GM18858 (cell line): Measurements from ENCODE around the gene TNFAIP8.

Experiments
- ATAC-seq: cut with Tn5 transposase; IDR thresholded peaks from one replicate; pipeline ENCODE4 v1.9.1; 2021; ENCODE audit not compliant: unreplicated experiment

The TNFAIP8 gene

GRCh38 chr5:119355685-119356611 is at the start of gene TNFAIP8:
TNFAIP8 (plus strand) TSS chr5:119356019; CDS start chr5:119356091, 72 bp downstream.
- peak; percentile 23 for ATAC-seq

- no peak for ATAC-seq
Observed at GRCh38 chr5:119307170-119307569, 48.6 kb upstream of the TNFAIP8 start.

- ATAC-seq = no peak
Observed at GRCh38 chr5:119309326-119309725, 46.5 kb upstream of the TNFAIP8 start.

GRCh38 chr5:119311688-119312087 is 44.1 kb upstream of the TNFAIP8 start:
- no peak for ATAC-seq

GRCh38 chr5:119312403-119312802 is 43.4 kb upstream of the TNFAIP8 start:
- no peak for ATAC-seq

GRCh38 chr5:119313197-119313596 is 42.6 kb upstream of the TNFAIP8 start:
- no peak for ATAC-seq

GRCh38 chr5:119313658-119314605 is 41.9 kb upstream of the TNFAIP8 start:
- ATAC-seq = no peak

GRCh38 chr5:119315516-119315949 is 40.3 kb upstream of the TNFAIP8 start:
- peak; percentile 59 for ATAC-seq

- no peak for ATAC-seq
Observed at GRCh38 chr5:119316086-119316485, 39.7 kb upstream of the TNFAIP8 start.

GRCh38 chr5:119316906-119317305 is 38.9 kb upstream of the TNFAIP8 start:
- no peak for ATAC-seq

- peak; percentile 57 for ATAC-seq
Observed at GRCh38 chr5:119318256-119318894, 37.4 kb upstream of the TNFAIP8 start.

GRCh38 chr5:119319401-119319800 is 36.4 kb upstream of the TNFAIP8 start:
- ATAC-seq = no peak

- no peak for ATAC-seq
Observed at GRCh38 chr5:119319890-119320289, 35.9 kb upstream of the TNFAIP8 start.

- no peak for ATAC-seq
Observed at GRCh38 chr5:119321569-119322311, 34.1 kb upstream of the TNFAIP8 start.

GRCh38 chr5:119322312-119322947 is 33.4 kb upstream of the TNFAIP8 start:
- no peak for ATAC-seq

- ATAC-seq = peak; percentile 29
Observed at GRCh38 chr5:119322948-119323537, 32.8 kb upstream of the TNFAIP8 start.

GRCh38 chr5:119323601-119324000 is 32.2 kb upstream of the TNFAIP8 start:
- no peak for ATAC-seq

GRCh38 chr5:119324842-119325241 is 31.0 kb upstream of the TNFAIP8 start:
- no peak for ATAC-seq

- no peak for ATAC-seq
Observed at GRCh38 chr5:119327018-119327417, 28.8 kb upstream of the TNFAIP8 start.
